Parathyroid adenoma (tissue), 2 donors: Measurements from ENCODE around the gene KLHL3.

ENCODE experiments used
- H2AFZ ChIP-seq: fragments of 300-600 bp; sonication (generic); one replicate; pipeline ENCODE4 v1.7.0; 2017; ENCODE audit warnings: antibody characterized with exemption, mild to moderate bottlenecking
- H3K27ac ChIP-seq: fragments of 300-600 bp; sonication (generic); one replicate; pipeline ENCODE4 v1.7.0; 2017
- H3K27me3 ChIP-seq: fragments of 300-600 bp; sonication (generic); one replicate; pipeline ENCODE4 v1.7.0; 2017; ENCODE audit warnings: low read length; ENCODE audit not compliant: control insufficient read depth, insufficient read depth
- H3K36me3 ChIP-seq: fragments of 300-600 bp; sonication (generic); one replicate; pipeline ENCODE4 v1.7.0; 2017; ENCODE audit warnings: low read length; ENCODE audit not compliant: control insufficient read depth, insufficient read depth
- H3K4me1 ChIP-seq: fragments of 300-600 bp; sonication (generic); one replicate; pipeline ENCODE4 v1.7.0; 2017; ENCODE audit warnings: control low read depth
- H3K4me2 ChIP-seq: fragments of 300-600 bp; sonication (generic); one replicate; pipeline ENCODE4 v1.7.0; 2017; ENCODE audit warnings: low read length
- H3K4me3 ChIP-seq: fragments of 300-600 bp; sonication (generic); one replicate; pipeline ENCODE4 v1.7.0; 2017; ENCODE audit warnings: low read depth, low read length
- H3K79me2 ChIP-seq: fragments of 300-600 bp; sonication (generic); one replicate; pipeline ENCODE4 v1.7.0; 2017; ENCODE audit warnings: control low read depth
- H3K9ac ChIP-seq: fragments of 300-600 bp; sonication (generic); one replicate; pipeline ENCODE4 v1.7.0; 2017; ENCODE audit warnings: mild to moderate bottlenecking
- H3K9me3 ChIP-seq: fragments of 300-600 bp; sonication (generic); one replicate; pipeline ENCODE4 v1.7.0; 2017; ENCODE audit warnings: low read length; ENCODE audit not compliant: control insufficient read depth
- CTCF ChIP-seq: fragments of 300-600 bp; sonication (generic); IDR thresholded peaks from one replicate; pipeline ENCODE4 v1.7.0; 2017; ENCODE audit warnings: antibody characterized with exemption, mild to moderate bottlenecking
- donor health status: primary hyperparathyroidism.

KLHL3 gene

GRCh38 chr5:137639645-137640044 is 96.2 kb downstream of the KLHL3 start:
- no peak overlapping the region for H3K4me3 ChIP-seq
- no peaks in the 10 kb centered on the region for H3K36me3 ChIP-seq
- no peaks in the 10 kb centered on the region for H3K79me2 ChIP-seq
- no peaks in the 10 kb centered on the region for H3K4me1 ChIP-seq
- H3K27ac ChIP-seq = no peak overlapping the region
- H3K9ac ChIP-seq = no peak overlapping the region
- no peak for TF ChIP-seq CTCF
- no peaks in the 10 kb centered on the region for H3K9me3 ChIP-seq
- no peak overlapping the region for H2AFZ ChIP-seq
- H3K27me3 ChIP-seq = no peaks in the 10 kb centered on the region
- H3K4me2 ChIP-seq = no peak overlapping the region

GRCh38 chr5:137638841-137639240 is 97.0 kb downstream of the KLHL3 start:
- no peak overlapping the region for H3K4me3 ChIP-seq
- H2AFZ ChIP-seq = no peak overlapping the region
- H3K79me2 ChIP-seq = no peaks in the 10 kb centered on the region
- TF ChIP-seq CTCF = no peak
- H3K27ac ChIP-seq = no peak overlapping the region
- H3K4me2 ChIP-seq = no peak overlapping the region
- H3K9me3 ChIP-seq = no peaks in the 10 kb centered on the region
- H3K4me1 ChIP-seq = no peaks in the 10 kb centered on the region
- no peaks in the 10 kb centered on the region for H3K27me3 ChIP-seq
- H3K36me3 ChIP-seq = no peaks in the 10 kb centered on the region
- H3K9ac ChIP-seq = no peak overlapping the region

- H3K9ac ChIP-seq = no peak overlapping the region
- no peak overlapping the region for H3K27ac ChIP-seq
- no peak for TF ChIP-seq CTCF
Measured at GRCh38 chr5:137636830-137637714, 98.8 kb downstream of the KLHL3 start.

GRCh38 chr5:137636099-137636498 is 99.8 kb downstream of the KLHL3 start:
- no peak overlapping the region for H3K4me2 ChIP-seq
- H3K27me3 ChIP-seq = no peaks in the 10 kb centered on the region
- H2AFZ ChIP-seq = no peak overlapping the region
- H3K4me1 ChIP-seq = no peaks in the 10 kb centered on the region
- H3K4me3 ChIP-seq = no peak overlapping the region
- H3K9ac ChIP-seq = no peak overlapping the region
- no peak for TF ChIP-seq CTCF
- no peaks in the 10 kb centered on the region for H3K36me3 ChIP-seq
- H3K9me3 ChIP-seq = no peaks in the 10 kb centered on the region
- H3K79me2 ChIP-seq = no peaks in the 10 kb centered on the region
- no peak overlapping the region for H3K27ac ChIP-seq

More at GRCh38 chr5:137636830-137637714, 98.8 kb downstream of the KLHL3 start:
- Histone ChIP-seq H3K27me3 (no peaks in the 10 kb centered on the region), H3K79me2 (no peaks in the 10 kb centered on the region), H3K9me3 (no peaks in the 10 kb centered on the region), H2AFZ (no peak overlapping the region), H3K4me3 (no peak overlapping the region), H3K4me1 (no peaks in the 10 kb centered on the region), H3K36me3 (no peaks in the 10 kb centered on the region), H3K4me2 (no peak overlapping the region)

GRCh38 chr5:137635521-137635921 is 100.4 kb downstream of the KLHL3 start:
- H3K79me2 ChIP-seq = no peaks in the 10 kb centered on the region
- H3K27ac ChIP-seq = no peak overlapping the region
- no peak overlapping the region for H3K4me2 ChIP-seq
- H3K36me3 ChIP-seq = no peaks in the 10 kb centered on the region
- H3K4me3 ChIP-seq = no peak overlapping the region
- no peak for TF ChIP-seq CTCF
- no peak overlapping the region for H2AFZ ChIP-seq
- H3K9me3 ChIP-seq = no peaks in the 10 kb centered on the region
- no peaks in the 10 kb centered on the region for H3K4me1 ChIP-seq
- no peaks in the 10 kb centered on the region for H3K27me3 ChIP-seq
- H3K9ac ChIP-seq = no peak overlapping the region
